Breast epithelium (tissue), 3 donors: ENCODE data around the gene TRAPPC10.

Experiments used
- CTCF ChIP-seq, 3 donors: fragments of 450-650 bp; IDR thresholded peaks; one replicate each; pipeline ENCODE4 v1.5.1; 2016 to 2017; ENCODE audit warnings: antibody characterized with exemption in 3 of 3, mild to moderate bottlenecking in 3 of 3, moderate library complexity in 3 of 3
- POLR2AphosphoS5 ChIP-seq, 3 donors: sonication (generic); formaldehyde crosslinking; IDR thresholded peaks; one replicate each; pipeline ENCODE4 v1.6.1; 2017; ENCODE audit warnings: antibody characterized with exemption in 3 of 3

- no peak for TF ChIP-seq POLR2AphosphoS5 (IDR thresholded peaks at IDR 0.05)
- TF ChIP-seq CTCF (IDR thresholded peaks at IDR 0.05): no peak
Observed at GRCh38 chr21:44046734-44047133, 34.6 kb downstream of the TRAPPC10 start.
